Effector CD4-positive, alpha-beta T cell (primary cell): ENCODE measurements around the gene SLC1A4.
"Not testable (repeated sequence)": the region's sequence is repeated elsewhere in the genome, so short reads cannot be mapped to it uniquely, and the experiment has no call there.

ENCODE experiments used
- DNase-seq: peaks from one replicate; pipeline ENCODE4 v3.0.0-alpha.2; 2020

SLC1A4 gene

GRCh38 chr2:64995041-64995440 lies 5.8 kb downstream of the SLC1A4 start:
- no peak for DNase-seq

GRCh38 chr2:64996871-64997307 lies 7.7 kb downstream of the SLC1A4 start:
- no peak for DNase-seq

GRCh38 chr2:64998658-64999061 lies 9.5 kb downstream of the SLC1A4 start:
- no peak for DNase-seq

GRCh38 chr2:64999754-65000153 lies 10.6 kb downstream of the SLC1A4 start:
- DNase-seq = no peak

GRCh38 chr2:65000644-65001043 lies 11.4 kb downstream of the SLC1A4 start:
- no peak for DNase-seq

- DNase-seq = no peak
These were observed 13.8 kb downstream of the SLC1A4 start for GRCh38 chr2:65003037-65003436.

GRCh38 chr2:65004232-65004631 lies 15.0 kb downstream of the SLC1A4 start:
- DNase-seq = not testable (repeated sequence)

GRCh38 chr2:65013776-65014175 lies 24.6 kb downstream of the SLC1A4 start:
- no peak for DNase-seq

- no peak for DNase-seq
These were observed 26.5 kb downstream of the SLC1A4 start for GRCh38 chr2:65015731-65016130.

GRCh38 chr2:65016789-65017188 lies 27.6 kb downstream of the SLC1A4 start:
- DNase-seq = no peak

GRCh38 chr2:65017335-65017734 lies 28.1 kb downstream of the SLC1A4 start:
- DNase-seq = no peak

GRCh38 chr2:65018141-65018582 lies 29.0 kb downstream of the SLC1A4 start:
- DNase-seq = no peak

- no peak for DNase-seq
These were observed 29.8 kb downstream of the SLC1A4 start for GRCh38 chr2:65019010-65019409.

- no peak for DNase-seq
These were observed 30.5 kb downstream of the SLC1A4 start for GRCh38 chr2:65019675-65020195.

- not testable (repeated sequence) for DNase-seq
These were observed 31.1 kb downstream of the SLC1A4 start for GRCh38 chr2:65020251-65020650.

- no peak for DNase-seq
These were observed 31.8 kb downstream of the SLC1A4 start for GRCh38 chr2:65020943-65021528.

- no peak for DNase-seq
These were observed 32.5 kb downstream of the SLC1A4 start for GRCh38 chr2:65021709-65022108.

GRCh38 chr2:65022189-65022588 lies 33.0 kb downstream of the SLC1A4 start:
- DNase-seq = no peak

- no peak for DNase-seq
These were observed 34.5 kb downstream of the SLC1A4 start for GRCh38 chr2:65023742-65024141.

- no peak for DNase-seq
These were observed 35.1 kb downstream of the SLC1A4 start for GRCh38 chr2:65024149-65024829.

- no peak for DNase-seq
These were observed 36.4 kb downstream of the SLC1A4 start for GRCh38 chr2:65025453-65026123.

- no peak for DNase-seq
These were observed 37.0 kb downstream of the SLC1A4 start for GRCh38 chr2:65026154-65026553.

- DNase-seq = no peak
These were observed 37.7 kb downstream of the SLC1A4 start for GRCh38 chr2:65026704-65027464.
